VCaP (cell line): ENCODE measurements around the gene PAQR6.
A peak's percentile ranks its signal among the peaks of the same experiment; 100 is the strongest.

ENCODE experiments used
- H3K27ac ChIP-seq: fragments of 450-650 bp; 2 replicates; pipeline ENCODE4 v1.5.1; 2017
- CTCF ChIP-seq: fragments of 450-650 bp; conservative IDR thresholded peaks from 2 replicates; pipeline ENCODE4 v1.5.1; 2017; ENCODE audit warnings: mild to moderate bottlenecking, moderate library complexity

The PAQR6 gene

GRCh38 chr1:156249593-156249992, 1.7 kb upstream of the PAQR6 start:
- no peak overlapping the region for H3K27ac ChIP-seq
- TF ChIP-seq CTCF, result no peak

DNA sequence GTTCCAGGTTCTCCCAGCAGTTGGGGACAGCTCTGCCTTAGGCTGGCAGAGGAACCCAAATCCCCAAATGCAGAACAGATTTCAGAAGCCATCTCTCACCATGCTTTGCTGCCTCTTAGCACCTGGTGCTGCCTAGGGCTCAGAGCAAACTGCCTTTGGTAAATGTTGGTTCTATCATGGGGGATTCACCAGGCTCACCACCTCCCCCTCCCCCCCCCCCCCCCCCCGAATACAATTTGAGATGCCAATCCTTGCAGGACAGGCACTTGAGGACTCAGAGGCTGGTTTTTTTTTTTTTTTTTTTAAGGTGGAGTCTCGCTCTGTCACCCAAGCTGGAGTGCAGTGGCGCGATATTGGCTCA, 447 bp upstream of the PAQR6 start:
- TF ChIP-seq CTCF, result no peak
- no peak overlapping the region for H3K27ac ChIP-seq

DNA sequence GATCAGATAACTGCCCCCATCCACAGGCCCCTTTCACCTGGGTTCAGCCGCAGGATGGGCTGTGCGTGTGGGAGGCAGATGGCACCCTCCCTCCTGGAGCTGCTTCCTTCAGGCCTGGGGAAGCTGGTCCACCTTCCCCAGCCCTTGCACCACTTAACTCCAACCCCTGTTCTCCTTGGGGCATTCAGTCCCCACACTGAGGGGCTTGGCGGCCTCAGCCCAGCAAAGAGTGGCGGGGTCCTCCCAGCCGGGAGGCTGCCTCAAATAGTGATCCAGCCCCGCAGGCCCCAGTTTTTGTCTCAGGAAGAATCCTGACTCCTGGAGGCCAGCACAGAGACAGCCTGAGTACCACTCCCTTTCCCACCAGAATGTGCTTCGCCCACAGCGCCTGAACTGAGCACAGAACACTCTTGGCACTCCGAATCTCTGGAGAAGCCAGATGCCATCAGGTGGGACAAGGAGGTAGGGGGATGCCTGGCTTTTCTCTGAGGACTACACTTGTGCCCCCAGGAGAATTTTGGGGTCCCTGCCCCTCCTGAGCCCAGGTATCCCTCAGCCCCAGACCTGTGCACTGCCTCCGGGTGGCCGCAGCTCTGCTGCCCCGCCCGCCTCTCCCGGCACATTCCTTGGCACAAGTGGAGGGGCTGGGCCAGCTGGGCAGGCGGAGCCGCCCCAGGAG, 936 bp downstream of the PAQR6 start:
- TF ChIP-seq CTCF, result no peak
- no peak overlapping the region for H3K27ac ChIP-seq

DNA sequence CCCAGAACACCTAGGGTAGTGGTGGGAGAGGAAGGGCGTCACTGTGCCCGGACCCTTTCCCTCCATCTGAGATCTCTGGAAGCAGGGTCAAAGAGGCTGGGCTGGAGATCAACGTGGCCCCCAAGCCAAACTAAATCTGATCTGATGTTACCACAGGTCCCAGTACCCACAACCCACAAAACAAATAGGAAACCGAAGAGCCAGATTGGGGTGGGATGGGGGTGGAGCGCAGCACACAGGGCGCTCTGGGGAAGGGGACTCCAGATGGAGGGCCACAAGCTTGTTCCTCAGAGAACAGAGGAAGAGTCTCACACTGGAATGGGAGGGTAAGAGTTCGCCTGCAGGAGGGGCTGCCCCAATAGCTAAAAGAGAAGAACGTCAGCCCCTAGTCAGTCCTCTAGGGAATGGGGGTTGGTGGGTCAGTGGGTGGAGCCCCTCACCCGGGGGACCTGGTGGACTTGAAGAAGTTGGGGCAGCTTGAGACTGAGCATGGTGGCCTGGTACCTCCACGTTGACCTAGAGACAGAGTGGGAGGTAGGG, 1.5 kb downstream of the PAQR6 start:
- no peak for TF ChIP-seq CTCF
- peak overlapping the region; percentile 40; the same call in 1 of the 2 replicates for H3K27ac ChIP-seq

DNA sequence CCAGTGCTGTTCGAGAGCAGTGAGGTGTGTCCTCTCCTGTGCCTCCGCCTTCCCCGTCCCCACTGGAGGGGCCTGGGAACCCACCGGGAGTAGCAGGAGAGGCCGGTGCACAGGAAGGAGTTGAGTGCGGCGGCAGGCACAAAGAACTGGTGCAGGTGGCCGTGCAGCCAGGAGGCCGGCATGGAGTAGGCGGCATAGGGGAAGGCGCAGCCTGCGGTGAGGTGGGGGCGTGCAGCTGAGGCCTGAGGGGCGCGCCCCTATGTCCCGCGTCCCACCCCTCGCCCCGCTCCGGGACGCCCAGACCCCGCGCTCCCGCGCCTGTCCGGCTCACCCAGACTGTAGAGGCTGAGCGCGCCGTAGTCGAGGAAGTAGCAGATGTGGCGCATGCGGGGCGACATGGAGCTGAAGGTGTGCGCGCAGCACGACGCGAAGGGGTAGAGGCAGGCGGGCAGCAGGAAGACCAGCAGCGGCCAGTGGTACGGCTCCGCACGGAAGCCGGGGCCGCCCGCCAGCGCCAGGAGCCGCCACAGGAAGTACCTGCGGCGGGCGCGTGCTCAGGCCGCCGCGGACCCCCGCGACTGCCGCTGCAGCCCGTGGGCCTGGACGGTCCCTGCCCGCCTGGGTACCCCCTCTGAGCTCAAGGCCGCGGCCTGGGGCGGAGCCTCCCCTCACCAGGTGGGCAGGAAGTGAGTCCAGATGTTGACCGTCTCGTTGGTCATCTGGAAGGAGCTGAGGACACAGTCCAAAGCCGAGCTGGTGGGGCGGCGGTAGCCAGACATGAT, 2.2 kb downstream of the PAQR6 start:
- H3K27ac ChIP-seq, result peak overlapping the region; percentile 40; the same call in 1 of the 2 replicates
- TF ChIP-seq CTCF, result no peak

DNA sequence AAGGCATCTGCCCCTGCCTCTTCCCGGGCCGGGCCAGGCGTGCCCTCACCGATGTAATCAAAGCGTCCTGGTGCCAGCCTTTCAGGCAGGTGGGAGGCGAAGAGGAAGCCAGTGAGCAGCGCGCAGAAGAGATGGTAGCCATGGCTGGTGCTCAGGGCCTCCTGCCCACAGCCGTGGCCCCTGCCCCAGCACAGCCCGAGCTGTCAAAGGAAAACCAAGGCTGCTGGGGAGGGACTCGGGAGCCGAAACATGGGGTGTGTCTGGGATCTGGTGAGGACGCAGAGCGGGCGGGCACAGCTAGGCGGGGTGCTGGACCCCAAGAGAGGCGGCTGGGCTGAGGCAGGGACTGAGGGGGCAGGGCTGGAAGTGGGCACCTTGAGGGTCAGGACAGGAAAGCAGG, 3.1 kb downstream of the PAQR6 start:
- H3K27ac ChIP-seq, result no peak overlapping the region
- no peak for TF ChIP-seq CTCF

- TF ChIP-seq CTCF, result no peak
- no peak overlapping the region for H3K27ac ChIP-seq
Observed at GRCh38 chr1:156244126-156244525, 3.7 kb downstream of the PAQR6 start.
